H9 (cell line): Measurements from ENCODE around the gene MMD. TPM values are rescaled to one million over a fixed set of nuclear protein-coding genes. Genes with fewer than 3 reads are reported as not detected.
A peak's percentile ranks its signal among the peaks of the same experiment; 100 is the strongest.

Source experiments
- DNase-seq: peaks from one replicate; pipeline ENCODE4 v3.0.0-alpha.2; 2017
- H2AFZ ChIP-seq: one replicate; pipeline ENCODE4 v1.6.1; 2013; ENCODE audit warnings: mild to moderate bottlenecking, low read length, control low read depth, moderate library complexity
- H2AK5ac ChIP-seq: 2 replicates; pipeline ENCODE4 v1.6.1; 2013; ENCODE audit warnings: low read length, control low read depth, mixed read lengths; ENCODE audit not compliant: insufficient read length
- H2BK120ac ChIP-seq: one replicate; pipeline ENCODE4 v1.6.1; 2013; ENCODE audit warnings: low read depth, mild to moderate bottlenecking, low read length, control low read depth, inconsistent platforms; ENCODE audit not compliant: poor library complexity, severe bottlenecking
- H2BK12ac ChIP-seq: 2 replicates; pipeline ENCODE4 v1.6.1; 2013; ENCODE audit warnings: low read length, control low read depth, mixed read lengths, low read depth; ENCODE audit not compliant: insufficient read length
- H2BK15ac ChIP-seq: 2 replicates; pipeline ENCODE4 v1.6.1; 2013; ENCODE audit warnings: low read depth, low read length, control low read depth
- H2BK20ac ChIP-seq: one replicate; pipeline ENCODE4 v1.6.1; 2013; ENCODE audit warnings: low read depth, mild to moderate bottlenecking, low read length, control low read depth, inconsistent platforms; ENCODE audit not compliant: poor library complexity, severe bottlenecking
- H2BK5ac ChIP-seq: 2 replicates; pipeline ENCODE4 v1.6.1; 2013; ENCODE audit warnings: low read length, control low read depth, mixed read lengths; ENCODE audit not compliant: insufficient read length
- H3K14ac ChIP-seq: 2 replicates; pipeline ENCODE4 v1.6.1; 2013; ENCODE audit warnings: low read length, control low read depth; ENCODE audit not compliant: insufficient read depth
- H3K18ac ChIP-seq: 2 replicates; pipeline ENCODE4 v1.6.1; 2013; ENCODE audit warnings: low read depth, mild to moderate bottlenecking, mixed read lengths, low read length, control low read depth; ENCODE audit not compliant: insufficient read length
- H3K23ac ChIP-seq: 2 replicates; pipeline ENCODE4 v1.6.1; 2013; ENCODE audit warnings: low read length, control low read depth, mixed read lengths, low read depth; ENCODE audit not compliant: insufficient read length
- H3K23me2 ChIP-seq: 2 replicates; pipeline ENCODE4 v1.6.1; 2013; ENCODE audit warnings: low read depth, mild to moderate bottlenecking, mixed read lengths, low read length, control low read depth; ENCODE audit not compliant: insufficient read length, poor library complexity, severe bottlenecking
- H3K27ac ChIP-seq: 2 replicates; pipeline ENCODE4 v1.5.1; 2013; ENCODE audit warnings: low read length, control low read depth, mixed read lengths, low read depth; ENCODE audit not compliant: insufficient read length
- H3K27me3 ChIP-seq: 2 replicates; pipeline ENCODE4 v1.6.1; 2013; ENCODE audit warnings: low read length, control low read depth, inconsistent platforms; ENCODE audit not compliant: insufficient read depth
- H3K4ac ChIP-seq: 2 replicates; pipeline ENCODE4 v1.6.1; 2013; ENCODE audit warnings: low read depth, mild to moderate bottlenecking, control low read depth, inconsistent platforms, low read length, moderate library complexity
- H3K4me1 ChIP-seq: 2 replicates; pipeline ENCODE4 v1.6.1; 2013; ENCODE audit warnings: low read length, control low read depth, inconsistent platforms; ENCODE audit not compliant: insufficient read depth
- H3K4me2 ChIP-seq: 2 replicates; pipeline ENCODE4 v1.6.1; 2013; ENCODE audit warnings: low read length, control low read depth, mixed read lengths; ENCODE audit not compliant: insufficient read length, insufficient read depth
- H3K56ac ChIP-seq: 2 replicates; pipeline ENCODE4 v1.6.1; 2013; ENCODE audit warnings: low read depth, mild to moderate bottlenecking, mixed read lengths, low read length, control low read depth; ENCODE audit not compliant: insufficient read length
- H3K79me1 ChIP-seq: 2 replicates; pipeline ENCODE4 v1.6.1; 2013; ENCODE audit warnings: low read depth, mild to moderate bottlenecking, moderate library complexity, low read length, control low read depth, inconsistent platforms; ENCODE audit not compliant: insufficient read depth, poor library complexity, severe bottlenecking
- H3K79me2 ChIP-seq: 2 replicates; pipeline ENCODE4 v1.6.1; 2013; ENCODE audit warnings: low read length, control low read depth, inconsistent platforms; ENCODE audit not compliant: insufficient read depth
- H3K9ac ChIP-seq: 2 replicates; pipeline ENCODE4 v1.6.1; 2013; ENCODE audit warnings: low read length, control low read depth, mixed read lengths; ENCODE audit not compliant: insufficient read length; ENCODE audit errors: extremely low read depth
- H3K9me3 ChIP-seq: one replicate; pipeline ENCODE4 v1.6.1; 2013; ENCODE audit warnings: low read depth, low read length, inconsistent platforms; ENCODE audit not compliant: control insufficient read depth
- H3T11ph ChIP-seq: one replicate; pipeline ENCODE4 v1.6.1; 2013; ENCODE audit warnings: mild to moderate bottlenecking, low read length, control low read depth, inconsistent platforms
- H4K20me1 ChIP-seq: one replicate; pipeline ENCODE4 v1.6.1; 2013; ENCODE audit not compliant: control insufficient read depth, insufficient read length, insufficient read depth
- H4K5ac ChIP-seq: 2 replicates; pipeline ENCODE4 v1.6.1; 2013; ENCODE audit warnings: low read depth, mild to moderate bottlenecking, mixed read lengths, low read length, control low read depth; ENCODE audit not compliant: insufficient read length
- H4K8ac ChIP-seq: replicated peaks from 2 replicates; pipeline ENCODE4 v1.6.1; 2013; ENCODE audit warnings: low read length, control low read depth, mixed read lengths, low read depth; ENCODE audit not compliant: insufficient read length
- H4K91ac ChIP-seq: 2 replicates; pipeline ENCODE4 v1.6.1; 2013; ENCODE audit warnings: low read depth, mild to moderate bottlenecking, moderate library complexity, mixed read lengths, low read length, control low read depth; ENCODE audit not compliant: insufficient read length
- H3K27ac Mint-ChIP-seq, 3 experiments: 2 replicates in 2 of 3; 3 replicates in 1 of 3; pipeline ENCODE4 v1.8.0; 2020 to 2021; ENCODE audit warnings: mixed read lengths in 3 of 3, mild to moderate bottlenecking in 1 of 3, moderate library complexity in 1 of 3
- H3K27me3 Mint-ChIP-seq: 2 replicates; pipeline ENCODE4 v1.8.0; 2021; ENCODE audit warnings: low read depth, mild to moderate bottlenecking, moderate library complexity, mixed read lengths
- H3K36me3 Mint-ChIP-seq, 3 experiments: 2 replicates in 2 of 3; 3 replicates in 1 of 3; pipeline ENCODE4 v1.8.0; 2020 to 2021; ENCODE audit warnings: low read depth in 3 of 3, mixed read lengths in 3 of 3; ENCODE audit not compliant: insufficient read depth in 1 of 3
- H3K4me1 Mint-ChIP-seq, 2 experiments: 2 replicates each; pipeline ENCODE4 v1.8.0; 2020; ENCODE audit warnings: mixed read lengths in 2 of 2
- H3K4me3 Mint-ChIP-seq, 2 experiments: 2 replicates in 1 of 2; 3 replicates in 1 of 2; pipeline ENCODE4 v1.8.0; 2020 to 2021; ENCODE audit warnings: mild to moderate bottlenecking in 2 of 2, mixed read lengths in 2 of 2, moderate library complexity in 1 of 2
- H3K9me3 Mint-ChIP-seq, 2 experiments: 2 replicates in 1 of 2; 3 replicates in 1 of 2; pipeline ENCODE4 v1.8.0; 2020; ENCODE audit warnings: mild to moderate bottlenecking in 2 of 2, mixed read lengths in 2 of 2, moderate library complexity in 1 of 2
- CTCF ChIP-seq: fragments of 200-600 bp; sonication (generic); conservative IDR thresholded peaks from 3 replicates; pipeline ENCODE4 v1.8.0; 2021; ENCODE audit warnings: antibody characterized with exemption, mild to moderate bottlenecking
- WGBS: extraction: QIAGEN DNeasy Blood & Tissue Kit; methylation state at CpG from one replicate; pipeline ENCODE4 v1.1.7; 2013; ENCODE audit warnings: missing lambda C conversion rate, low lambda C conversion rate, mixed read lengths; ENCODE audit not compliant: insufficient read length; ENCODE audit errors: extremely low coverage; 5-methylcytosine and 5-hydroxymethylcytosine counted together
- total RNA-seq: library from RNA; stranded (reverse); gene quantifications from 2 replicates; pipeline ENCODE4 v1.2.1, GENCODE V29; 2021

MMD gene
- total RNA-seq, 1 experiment from 2014 or later = 24.0 TPM

GRCh38 chr17:55452139-55452790 lies 30.6 kb upstream of the MMD start:
- no peak overlapping the region for H4K91ac ChIP-seq
- no peaks in the 10 kb centered on the region for H3K79me2 ChIP-seq
- DNase-seq = no peak
- peaks cover 1 to 4% of the 10 kb centered on the region in 2 experiments; a peak in 3 of 5 replicates for H3K9me3 Mint-ChIP-seq
- WGBS = no CpG with 5 or more reads among the region's 5 CpGs
- no peak overlapping the region for H2BK120ac ChIP-seq
- H4K8ac ChIP-seq = no peak overlapping the region
- H3K4me1 ChIP-seq = peaks cover 3% of the 10 kb centered on the region
- H3K18ac ChIP-seq = no peak overlapping the region
- H3K27me3 Mint-ChIP-seq = no peaks in the 10 kb centered on the region
- no peak overlapping the region for H4K5ac ChIP-seq
- no peak overlapping the region for H3K4ac ChIP-seq
- no peak overlapping the region for H3K9ac ChIP-seq
- no peaks in the 10 kb centered on the region for H4K20me1 ChIP-seq
- no peak overlapping the region for H3K14ac ChIP-seq
- H3K27ac Mint-ChIP-seq = peak overlapping the region in 1 of 3 experiments; percentile 32; a peak in 1 of 7 replicates
- no peak overlapping the region for H3K23ac ChIP-seq
- no peaks in the 10 kb centered on the region for H3K23me2 ChIP-seq
- no peak overlapping the region for H2BK20ac ChIP-seq
- peaks cover 0 to 3% (median 2%) of the 10 kb centered on the region in 3 experiments; a peak in 1 of 7 replicates for H3K36me3 Mint-ChIP-seq
- H2BK5ac ChIP-seq = no peak overlapping the region
- no peak overlapping the region for H2BK15ac ChIP-seq
- H3K9me3 ChIP-seq = no peaks in the 10 kb centered on the region
- H3K4me3 Mint-ChIP-seq = no peak overlapping the region
- no peak overlapping the region for H3T11ph ChIP-seq
- no peak overlapping the region for H2AFZ ChIP-seq
- H2AK5ac ChIP-seq = no peak overlapping the region
- no peak overlapping the region for H3K4me2 ChIP-seq
- H3K79me1 ChIP-seq = no peaks in the 10 kb centered on the region
- no peak overlapping the region for H3K56ac ChIP-seq
- no peak overlapping the region for H2BK12ac ChIP-seq
- H3K27me3 ChIP-seq = no peaks in the 10 kb centered on the region
- H3K27ac ChIP-seq = no peak overlapping the region
- TF ChIP-seq CTCF = no peak
- H3K4me1 Mint-ChIP-seq = peaks cover 20 to 22% of the 10 kb centered on the region in 2 experiments
